H1 (cell line): ENCODE data around the gene MREG. TPM values are rescaled to one million over a fixed set of nuclear protein-coding genes. Genes with fewer than 3 reads are reported as not detected.

ENCODE experiments used
- CEBPB ChIP-seq: IDR thresholded peaks from 2 replicates; pipeline ENCODE4 v1.6.1; 2012; ENCODE audit warnings: low read depth, low read length
- HDAC6 ChIP-seq: IDR thresholded peaks from one replicate; pipeline ENCODE4 v1.7.1; 2012; ENCODE audit warnings: low read depth, mild to moderate bottlenecking, inconsistent platforms, low read length, moderate library complexity
- RAD21 ChIP-seq, 2 experiments: IDR thresholded peaks in 1 of 2; conservative IDR thresholded peaks in 1 of 2; 2 replicates each; pipeline ENCODE4 v1.6.1; 2011; ENCODE audit warnings: low read depth in 2 of 2, low read length in 2 of 2, improper control_type of control experiment in 1 of 2, inconsistent platforms in 1 of 2, mild to moderate bottlenecking in 1 of 2, moderate library complexity in 1 of 2
- polyA plus RNA-seq, 7 experiments: library from polyadenylated mRNA; depleted of rRNA in 3 of 7; stranded (reverse) in 5 of 7; unstranded in 2 of 7; fragments of >200 nt in 5 of 7; fragments of 200-250 nt in 2 of 7; gene quantifications; 1 replicate in 5 of 7; 2 replicates in 1 of 7; 4 replicates in 1 of 7; pipeline versions ENCODE4 v1.2.1 to v1.2.3, GENCODE V29; 2011 to 2013; ENCODE audit warnings: missing spikeins in 2 of 7, mixed read lengths in 2 of 7
- total RNA-seq: library from RNA; stranded (reverse); fragmentation: NEBNext Ultra II Directional; extraction: Animal tissue kit (Norgen Biotek cat#: 25700); gene quantifications from 2 replicates; pipeline ENCODE4 v1.2.1, GENCODE V29; 2021

The MREG gene
- total and polyA plus RNA-seq, 2 of the 8 experiments (the other 6 are each of a cell fraction or from before 2014, with no cell fraction given): 7.5 to 31.9 TPM

- TF ChIP-seq CEBPB (no peak), HDAC6 (no peak), RAD21 (IDR thresholded peaks at IDR 0.05 in 1 of 2, conservative IDR thresholded peaks at IDR 0.05 in 1 of 2; ENCODE audit: low read depth in 2 of 2, low read length in 2 of 2) (no peak)
- TF ChIP-seq, all 59 proteins: peak for 0
These were observed 42.3 kb upstream of the MREG start (continued) for GRCh38 chr2:216055680-216056079.
